K562 (cell line): Measurements from ENCODE around the gene VMP1. TPM values are rescaled to one million over a fixed set of nuclear protein-coding genes. Genes with fewer than 3 reads are reported as not detected.
A peak's percentile ranks its signal among the peaks of the same experiment; 100 is the strongest.

Experiments
- ATAC-seq: fragments of 200-7000 bp; cut with Tn5 transposase; 3 replicates; pipeline ENCODE4 v1.9.1; 2020; ENCODE audit warnings: moderate library complexity
- BruUV-seq: library from RNA; stranded (reverse); fragments of 400-500 nt; replicated peaks from 2 replicates; lab custom pipeline; 2021; lab: Mats Ljungman, UMichigan
- CTCF ChIA-PET: fragments of 300-600 bp; formaldehyde crosslinking; extraction: SDS; loops from one replicate; lab custom pipeline; 2021; ENCODE audit warnings: low intra/inter-chr PET ratio; lab: Yijun Ruan, JAX
- POLR2A ChIA-PET: fragments of 300-600, 350-650 bp; sonication (Branson Sonifier 250); formaldehyde crosslinking; extraction: SDS; loops from one replicate; lab custom pipeline; 2021; ENCODE audit warnings: antibody characterized with exemption, inconsistent platforms; lab: Yijun Ruan, JAX
- DNase-seq, 4 experiments: peaks; one replicate each; pipeline versions ENCODE4 v3.0.0 to v3.0.0-alpha.2; 2011 to 2018; ENCODE audit warnings: low spot score in 3 of 4, mixed read lengths in 3 of 4; ENCODE audit errors: extremely low read depth in 1 of 4
- FAIRE-seq: peaks from 2 replicates; lab custom pipeline; 2011; peaks lifted over from hg19 to GRCh38; lab: Jason Lieb, UNC
- H2AFZ ChIP-seq: 2 replicates; pipeline ENCODE4 v1.6.0; 2011; ENCODE audit warnings: low read depth, low read length, control low read depth, inconsistent platforms
- H3K27ac ChIP-seq: fragments of 200-600 bp; 3 replicates; pipeline ENCODE4 v1.8.0; 2011; ENCODE audit warnings: low read depth, mild to moderate bottlenecking, control low read depth, inconsistent platforms, low read length, moderate library complexity, mixed read lengths; ENCODE audit errors: extremely low read depth
- H3K27me3 ChIP-seq, 2 experiments: fragments of 300-600 bp in 1 of 2; 2 replicates in 1 of 2; 3 replicates in 1 of 2; pipeline versions ENCODE4 v1.6.0 to v1.8.0; 2011; ENCODE audit warnings: inconsistent platforms in 2 of 2, low read length in 2 of 2, mild to moderate bottlenecking in 1 of 2, mixed read lengths in 1 of 2, moderate library complexity in 1 of 2; ENCODE audit not compliant: control insufficient read depth in 2 of 2, insufficient read depth in 2 of 2
- H3K36me3 ChIP-seq: fragments of 300-600 bp; 3 replicates; pipeline ENCODE4 v1.8.0; 2011; ENCODE audit warnings: mild to moderate bottlenecking, low read length, inconsistent platforms; ENCODE audit not compliant: control insufficient read depth, insufficient read depth
- H3K4me1 ChIP-seq, 2 experiments: fragments of 200-600 bp in 1 of 2; replicated peaks in 1 of 2; 2 replicates in 1 of 2; 3 replicates in 1 of 2; pipeline versions ENCODE4 v1.5.1 to v1.8.0; 2011; ENCODE audit warnings: inconsistent platforms in 2 of 2, low read length in 2 of 2, mild to moderate bottlenecking in 1 of 2, mixed read lengths in 1 of 2, moderate library complexity in 1 of 2; ENCODE audit not compliant: control insufficient read depth in 2 of 2, insufficient read depth in 2 of 2
- H3K4me2 ChIP-seq: 2 replicates; pipeline ENCODE4 v1.6.1; 2011; ENCODE audit warnings: low read length, control low read depth, inconsistent platforms, mixed read lengths; ENCODE audit not compliant: insufficient read depth
- H3K4me3 ChIP-seq: fragments of 200-600 bp; sonication (generic), shearing (Covaris generic); 2 replicates; pipeline ENCODE4 v1.5.1; 2016; ENCODE audit warnings: control low read depth, inconsistent platforms
- H3K79me2 ChIP-seq: fragments of 200-600 bp; 3 replicates; pipeline ENCODE4 v1.8.0; 2011; ENCODE audit warnings: low read length, inconsistent platforms; ENCODE audit not compliant: control insufficient read depth, insufficient read depth
- H3K9ac ChIP-seq, 2 experiments: 2 replicates each; pipeline versions ENCODE4 v1.6.0 to v1.6.1; 2011; ENCODE audit warnings: low read depth in 2 of 2, low read length in 2 of 2, control low read depth in 1 of 2, inconsistent platforms in 1 of 2, mild to moderate bottlenecking in 1 of 2, mixed read lengths in 1 of 2; ENCODE audit not compliant: insufficient read depth in 1 of 2
- H3K9me1 ChIP-seq: one replicate; pipeline ENCODE4 v1.6.0; 2011; ENCODE audit warnings: inconsistent platforms, mild to moderate bottlenecking, low read length, moderate library complexity; ENCODE audit not compliant: control insufficient read depth, insufficient read depth
- H3K9me3 ChIP-seq: replicated peaks from 2 replicates; pipeline ENCODE4 v1.5.1; 2011; ENCODE audit warnings: low read depth, low read length, inconsistent platforms; ENCODE audit not compliant: control insufficient read depth, insufficient read depth
- H4K20me1 ChIP-seq: replicated peaks from 2 replicates; pipeline ENCODE4 v1.6.1; 2011; ENCODE audit warnings: low read length, inconsistent platforms, mixed read lengths; ENCODE audit not compliant: control insufficient read depth, insufficient read depth
- CBFA2T2 ChIP-seq: fragments of 450-650 bp; conservative IDR thresholded peaks from 2 replicates; pipeline ENCODE4 v1.6.1; 2017; ENCODE audit warnings: mild to moderate bottlenecking
- CBFA2T3 ChIP-seq: fragments of 450-650 bp; IDR thresholded peaks from 2 replicates; pipeline ENCODE4 v1.6.1; 2017
- FOSL1 ChIP-seq: fragments of 200-800 bp; sonication (Bioruptor generic); conservative IDR thresholded peaks from 2 replicates; pipeline ENCODE4 v1.6.1; 2016; ENCODE audit warnings: missing genetic modification characterization, missing compliant biosample characterization
- JUND ChIP-seq, 2 experiments: IDR thresholded peaks; 2 replicates in 1 of 2; 3 replicates in 1 of 2; pipeline ENCODE4 v1.6.1; 2011; ENCODE audit warnings: borderline replicate concordance in 2 of 2, low read depth in 2 of 2, low read length in 2 of 2, improper control_type of control experiment in 1 of 2, missing biosample characterization in 1 of 2, missing genetic modification characterization in 1 of 2, missing genetic modification reagents in 1 of 2
- NONO ChIP-seq, 2 experiments: fragments of 200-400 bp in 1 of 2; fragments of 450-650 bp in 1 of 2; formaldehyde crosslinking in 1 of 2; IDR thresholded peaks; 2 replicates each; pipeline ENCODE4 v1.6.1; 2017; ENCODE audit warnings: low read depth in 2 of 2, mild to moderate bottlenecking in 2 of 2, moderate library complexity in 2 of 2, low read length in 1 of 2
- POLR2A ChIP-seq: fragments of 450-650 bp; conservative IDR thresholded peaks from 2 replicates; pipeline ENCODE4 v1.6.1; 2016
- SLC30A9 ChIP-seq: fragments of 250-450 bp; sonication (Bioruptor Pico); IDR thresholded peaks from 2 replicates; pipeline ENCODE4 v1.8.0; 2022; ENCODE audit warnings: mild to moderate bottlenecking, moderate library complexity
- TAL1 ChIP-seq: fragments of 450-650 bp; IDR thresholded peaks from 2 replicates; pipeline ENCODE4 v1.6.1; 2016; ENCODE audit warnings: mild to moderate bottlenecking
- TCF3 ChIP-seq: sonication (generic); formaldehyde crosslinking; IDR thresholded peaks from 2 replicates; pipeline ENCODE4 v1.4.0; 2020; ENCODE audit warnings: mild to moderate bottlenecking, missing genetic modification reagents
- ZFX ChIP-seq: sonication (generic); formaldehyde crosslinking; IDR thresholded peaks from 2 replicates; pipeline ENCODE4 v1.8.0; 2022; ENCODE audit warnings: mild to moderate bottlenecking, missing genetic modification reagents, moderate library complexity
- ZKSCAN1 ChIP-seq: fragments of 150-350 bp; IDR thresholded peaks from 2 replicates; pipeline ENCODE4 v1.6.1; 2016; ENCODE audit warnings: low read depth, low read length
- ZNF143 ChIP-seq: sonication (generic); formaldehyde crosslinking; IDR thresholded peaks from 2 replicates; pipeline ENCODE4 v1.9.0; 2022; ENCODE audit warnings: mild to moderate bottlenecking, missing genetic modification reagents
- in situ Hi-C: fragments of 300-500 bp; cut with MboI; formaldehyde crosslinking; loops from 4 replicates; pipeline ENCODE4 v1.15.0; 2018; ENCODE audit warnings: inconsistent platforms, mixed read lengths
- intact Hi-C: fragments of 100-400 bp; cut with micrococcal nuclease; formaldehyde crosslinking; loops from 2 replicates; pipeline ENCODE4 v1.14.2; 2022
- polyA plus RNA-seq, 8 experiments: library from polyadenylated mRNA; depleted of rRNA in 4 of 8; stranded (reverse) in 5 of 8; unstranded in 3 of 8; fragments of >200 nt; fragmentation: Nextera tagmentation in 2 of 8; fragmentation: Illumina TruSeq in 1 of 8; extraction: Ambion mirVana in 2 of 8; extraction: Trizol in 1 of 8; gene quantifications; 2 replicates each; pipeline versions ENCODE4 v1.2.1 to v1.2.3, GENCODE V29; 2011 to 2014; ENCODE audit warnings: inconsistent platforms in 1 of 8, missing spikeins in 1 of 8
- total RNA-seq, 7 experiments: library from RNA; depleted of rRNA in 6 of 7; stranded (reverse); fragments of >200 nt in 6 of 7; fragmentation: Illumina TruSeq in 2 of 7; extraction: Trizol in 2 of 7; gene quantifications; 2 replicates each; pipeline versions ENCODE4 v1.2.1 to v1.2.3, GENCODE V29; 2011 to 2021; ENCODE audit warnings: low replicate concordance in 1 of 7
- TF ChIP-seq, protein P1 (sequence below): sonication (generic); IDR thresholded peaks from 2 replicates; pipeline ENCODE4 v1.6.1; 2016
- TF ChIP-seq, protein P2 (sequence below): fragments of 450-650 bp; formaldehyde crosslinking; conservative IDR thresholded peaks from 2 replicates; pipeline ENCODE4 v1.4.0; 2022; ENCODE audit warnings: mild to moderate bottlenecking, missing genetic modification characterization

VMP1 gene
- total and polyA plus RNA-seq, 9 of the 15 experiments (the other 6 are each of a cell fraction or from before 2014, with no cell fraction given): 123 to 304 (median 151) TPM

DNA sequence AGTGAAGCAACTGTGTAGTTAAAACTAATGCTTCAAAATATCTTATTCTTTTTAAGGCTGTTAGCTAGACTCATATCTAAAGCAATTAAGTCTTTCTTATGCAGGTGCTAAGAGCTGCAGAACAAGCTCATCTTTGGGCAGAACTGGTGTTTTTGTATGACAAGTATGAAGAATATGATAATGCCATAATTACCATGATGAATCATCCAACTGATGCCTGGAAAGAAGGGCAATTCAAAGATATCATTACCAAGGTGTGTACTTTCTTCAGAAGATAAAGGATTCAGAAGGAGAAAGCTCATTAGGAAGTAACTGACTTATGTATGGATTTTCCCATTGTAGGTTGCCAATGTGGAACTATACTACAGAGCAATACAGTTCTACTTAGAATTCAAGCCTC, 24.2 kb upstream of the VMP1 start:
- peaks cover 37% of the 10 kb centered on the region for H3K79me2 ChIP-seq
- POLR2A ChIA-PET: interaction anchor here (0.5 to 4.6 kb wide), 8 partner anchors 8 to 640 kb away, joined by 4 to 19 read pairs (median 5); partner anchors contain the start of genes PTRH2 and VMP1

More for the DNA sequence above, 24.2 kb upstream of the VMP1 start:
- Histone ChIP-seq H3K36me3 (peaks cover 95% of the 10 kb centered on the region), H3K27ac (peak overlapping the region; percentile 25; the same call in 1 of the 3 replicates), H3K9me3 (no peaks in the 10 kb centered on the region), H3K27me3 (no peaks in the 10 kb centered on the region), H2AFZ (no peak overlapping the region), H4K20me1 (0 out of 2 replicates have a peak, but pooled peaks cover 3% of the 10 kb centered on the region), H3K4me1 (peaks cover 7 to 35% of the 10 kb centered on the region in 2 experiments; a peak in 4 of 5 replicates), H3K4me2 (no peak overlapping the region), H3K9ac (no peak overlapping the region), H3K9me1 (no peaks in the 10 kb centered on the region), H3K4me3 (no peak overlapping the region)
- in situ Hi-C loops: no loop called here
- CTCF ChIA-PET: no interaction called here
- TF ChIP-seq TCF3 (CRISPR knock-in tag): peak; percentile 34; the same call in 1 of the 2 replicates
- no peak for TF ChIP-seq ZNF143 (CRISPR knock-in tag)
- TF ChIP-seq ZKSCAN1: no peak
- TF ChIP-seq SLC30A9 (CRISPR knock-in tag): no peak
- peak; percentile 66 for TF ChIP-seq CBFA2T3
- TF ChIP-seq, protein P1, sequence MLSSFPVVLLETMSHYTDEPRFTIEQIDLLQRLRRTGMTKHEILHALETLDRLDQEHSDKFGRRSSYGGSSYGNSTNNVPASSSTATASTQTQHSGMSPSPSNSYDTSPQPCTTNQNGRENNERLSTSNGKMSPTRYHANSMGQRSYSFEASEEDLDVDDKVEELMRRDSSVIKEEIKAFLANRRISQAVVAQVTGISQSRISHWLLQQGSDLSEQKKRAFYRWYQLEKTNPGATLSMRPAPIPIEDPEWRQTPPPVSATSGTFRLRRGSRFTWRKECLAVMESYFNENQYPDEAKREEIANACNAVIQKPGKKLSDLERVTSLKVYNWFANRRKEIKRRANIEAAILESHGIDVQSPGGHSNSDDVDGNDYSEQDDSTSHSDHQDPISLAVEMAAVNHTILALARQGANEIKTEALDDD: 0 out of 2 replicates have a peak, but pooled peaks have one; percentile 4
- TF ChIP-seq, protein P2, sequence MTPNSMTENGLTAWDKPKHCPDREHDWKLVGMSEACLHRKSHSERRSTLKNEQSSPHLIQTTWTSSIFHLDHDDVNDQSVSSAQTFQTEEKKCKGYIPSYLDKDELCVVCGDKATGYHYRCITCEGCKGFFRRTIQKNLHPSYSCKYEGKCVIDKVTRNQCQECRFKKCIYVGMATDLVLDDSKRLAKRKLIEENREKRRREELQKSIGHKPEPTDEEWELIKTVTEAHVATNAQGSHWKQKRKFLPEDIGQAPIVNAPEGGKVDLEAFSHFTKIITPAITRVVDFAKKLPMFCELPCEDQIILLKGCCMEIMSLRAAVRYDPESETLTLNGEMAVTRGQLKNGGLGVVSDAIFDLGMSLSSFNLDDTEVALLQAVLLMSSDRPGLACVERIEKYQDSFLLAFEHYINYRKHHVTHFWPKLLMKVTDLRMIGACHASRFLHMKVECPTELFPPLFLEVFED: no peak
- TF ChIP-seq FOSL1 (tag): 0 out of 2 replicates have a peak, but pooled peaks have one; percentile 35
- 0 out of 2 replicates have a peak, but pooled peaks have one; percentile 8 for TF ChIP-seq JUND (IDR thresholded peaks at IDR 0.05; ENCODE audit: borderline replicate concordance, low read depth, low read length)
- 0 out of 3 replicates have a peak, but pooled peaks have one; percentile 18 for TF ChIP-seq JUND (tag; IDR thresholded peaks at IDR 0.05; ENCODE audit: borderline replicate concordance, low read depth, low read length)
- TF ChIP-seq TAL1: peak; percentile 20; the same call in 1 of the 2 replicates
- TF ChIP-seq CBFA2T2: peak; percentile 46; the same call in 1 of the 2 replicates
- TF ChIP-seq ZFX (CRISPR knock-in tag): 0 out of 2 replicates have a peak, but pooled peaks have one; percentile 10
- TF ChIP-seq POLR2A: no peak
- no peak for TF ChIP-seq NONO (IDR thresholded peaks at IDR 0.05; ENCODE audit: low read depth in 2 of 2, low read length in 1 of 2)
- intact Hi-C loops: no loop called here
- no peak for DNase-seq
- no peak for ATAC-seq
- no TSS peak for BruUV-seq
- FAIRE-seq: no peak
